Activated T-helper 17 cell treated with anti-CD3 and anti-CD28 coated beads, Interleukin-2, amount 50 U/mL, for 72 hours (primary cell): Measurements from ENCODE around the gene USP17L22. TPM values are rescaled to one million over a fixed set of nuclear protein-coding genes. Genes with fewer than 3 reads are reported as not detected.

ENCODE experiments used
- total RNA-seq, 2 donors: library from RNA; stranded (reverse); gene quantifications; one replicate each; pipeline ENCODE4 v1.2.3, GENCODE V29; 2022

Gene USP17L22
- total RNA-seq, 2 donors from 2014 or later = not detected

Other genes with a start within 250 kb of the USP17L22 start
- gene FAM90A26, start 97.2 kb upstream of the USP17L22 start, total RNA-seq = not detected
- not detected for gene USP17L10, start 57.0 kb upstream of the USP17L22 start, total RNA-seq
- gene USP17L11, start 52.2 kb upstream of the USP17L22 start, total RNA-seq = not detected
- gene USP17L12, start 47.5 kb upstream of the USP17L22 start, total RNA-seq = not detected
- not detected for gene USP17L13, start 42.7 kb upstream of the USP17L22 start, total RNA-seq
- not detected for gene USP17L15, start 33.2 kb upstream of the USP17L22 start, total RNA-seq
- gene USP17L17, start 23.7 kb upstream of the USP17L22 start, total RNA-seq = not detected
- not detected for gene USP17L18, start 19.0 kb upstream of the USP17L22 start, total RNA-seq
- not detected for gene USP17L19, start 14.2 kb upstream of the USP17L22 start, total RNA-seq
- not detected for gene USP17L20, start 9.5 kb upstream of the USP17L22 start, total RNA-seq
- gene USP17L21, start 4.7 kb upstream of the USP17L22 start, total RNA-seq = not detected
- gene USP17L24, start 57.5 kb downstream of the USP17L22 start, total RNA-seq = not detected
- not detected for gene USP17L25, start 62.3 kb downstream of the USP17L22 start, total RNA-seq
- gene USP17L26, start 67.0 kb downstream of the USP17L22 start, total RNA-seq = not detected
- gene USP17L5, start 71.8 kb downstream of the USP17L22 start, total RNA-seq = not detected
- not detected for gene USP17L27, start 76.5 kb downstream of the USP17L22 start, total RNA-seq
- gene USP17L28, start 81.3 kb downstream of the USP17L22 start, total RNA-seq = not detected
- gene USP17L29, start 86.0 kb downstream of the USP17L22 start, total RNA-seq = not detected
- gene USP17L30, start 95.5 kb downstream of the USP17L22 start, total RNA-seq = not detected
- gene DEFB131A, start 176.8 kb downstream of the USP17L22 start, total RNA-seq = not detected